ENCODE data around the gene PIEZO1. TPM values are rescaled to one million over a fixed set of nuclear protein-coding genes. Genes with fewer than 3 reads are reported as not detected.

PIEZO1 gene
- total RNA-seq, 1 donor from 2014 or later: 247 TPM

DNA sequence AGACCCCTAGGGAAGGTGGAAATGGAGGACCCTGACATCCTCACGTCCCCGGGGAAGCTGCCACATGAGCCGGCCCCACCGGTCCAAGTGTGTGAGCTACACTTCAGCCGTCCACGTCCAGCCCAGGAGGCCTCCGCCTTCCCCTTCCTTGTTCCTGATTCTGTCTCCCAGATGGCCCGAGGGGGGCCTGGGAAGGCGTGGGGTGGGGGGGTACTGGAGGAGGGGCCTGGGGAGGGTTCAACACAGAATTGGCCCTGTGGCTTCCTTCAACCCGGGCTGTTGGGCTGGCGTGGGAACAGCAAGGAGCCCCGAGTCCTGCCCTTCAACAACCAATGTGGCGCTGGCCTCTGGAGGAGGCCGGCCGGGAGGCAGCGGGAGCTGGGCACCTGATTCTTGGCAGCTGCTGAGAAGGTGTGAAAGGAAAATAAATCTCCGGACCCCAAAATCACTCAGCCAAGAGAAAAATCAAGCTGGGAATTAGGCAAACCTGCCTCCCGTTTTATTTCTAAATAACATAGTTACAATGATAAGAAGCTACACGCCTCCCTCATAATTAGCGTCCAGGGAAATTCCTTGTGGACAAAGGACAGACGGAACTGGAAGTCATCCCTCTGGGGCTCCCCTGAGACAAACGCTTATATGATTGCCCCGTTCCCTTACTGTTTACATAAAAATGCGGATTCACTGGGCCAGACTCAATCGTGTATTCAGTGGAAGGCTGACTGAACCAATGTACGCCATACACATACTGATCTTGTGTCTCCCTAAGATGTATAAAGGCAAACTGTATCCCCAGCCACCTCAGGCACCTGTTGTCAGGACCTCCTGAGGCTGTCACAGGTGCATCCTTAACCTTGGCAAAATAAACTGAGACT is 28.5 kb upstream of the PIEZO1 start:
- H4K20me1 ChIP-seq (ENCODE audit: insufficient read depth, low read length): peaks cover 23% of the 10 kb centered on the region
- peaks cover 27% of the 10 kb centered on the region for H3K79me2 ChIP-seq (ENCODE audit: insufficient read depth, low read length)
- no peak overlapping the region for H3K4me3 ChIP-seq (ENCODE audit: insufficient read depth, low read depth, low read length)
- Mint-ChIP-seq H3K9me3 (ENCODE audit: unreplicated experiment) (no peaks in the 10 kb centered on the region), H3K4me3 (ENCODE audit: unreplicated experiment) (no peak overlapping the region), H3K27me3 (ENCODE audit: low read depth, unreplicated experiment) (no peaks in the 10 kb centered on the region), H3K36me3 (ENCODE audit: low read depth, unreplicated experiment) (peaks cover 3% of the 10 kb centered on the region), H3K27ac (ENCODE audit: unreplicated experiment) (peak overlapping the region; percentile 47), H3K4me1 (ENCODE audit: low read depth, unreplicated experiment) (peaks cover 2% of the 10 kb centered on the region)
- H3K9me3 ChIP-seq (ENCODE audit: insufficient read depth, low read depth, low read length): no peaks in the 10 kb centered on the region
- no peak overlapping the region for H3K9ac ChIP-seq (ENCODE audit: low read length)
- no peak overlapping the region for H3K27ac ChIP-seq (ENCODE audit: low read depth, low read length)
- no peaks in the 10 kb centered on the region for H3K27me3 ChIP-seq (ENCODE audit: insufficient read depth, low read length)
- H3K4me2 ChIP-seq (ENCODE audit: low read length): no peak overlapping the region
- H3K36me3 ChIP-seq (ENCODE audit: insufficient read depth, low read length): peaks cover 3% of the 10 kb centered on the region
- FAIRE-seq (no peak), DNase-seq (ENCODE audit: low read depth) (no peak)
- H3K4me1 ChIP-seq (ENCODE audit: insufficient read depth, low read length): peaks cover 19% of the 10 kb centered on the region
- TF ChIP-seq, protein P1, sequence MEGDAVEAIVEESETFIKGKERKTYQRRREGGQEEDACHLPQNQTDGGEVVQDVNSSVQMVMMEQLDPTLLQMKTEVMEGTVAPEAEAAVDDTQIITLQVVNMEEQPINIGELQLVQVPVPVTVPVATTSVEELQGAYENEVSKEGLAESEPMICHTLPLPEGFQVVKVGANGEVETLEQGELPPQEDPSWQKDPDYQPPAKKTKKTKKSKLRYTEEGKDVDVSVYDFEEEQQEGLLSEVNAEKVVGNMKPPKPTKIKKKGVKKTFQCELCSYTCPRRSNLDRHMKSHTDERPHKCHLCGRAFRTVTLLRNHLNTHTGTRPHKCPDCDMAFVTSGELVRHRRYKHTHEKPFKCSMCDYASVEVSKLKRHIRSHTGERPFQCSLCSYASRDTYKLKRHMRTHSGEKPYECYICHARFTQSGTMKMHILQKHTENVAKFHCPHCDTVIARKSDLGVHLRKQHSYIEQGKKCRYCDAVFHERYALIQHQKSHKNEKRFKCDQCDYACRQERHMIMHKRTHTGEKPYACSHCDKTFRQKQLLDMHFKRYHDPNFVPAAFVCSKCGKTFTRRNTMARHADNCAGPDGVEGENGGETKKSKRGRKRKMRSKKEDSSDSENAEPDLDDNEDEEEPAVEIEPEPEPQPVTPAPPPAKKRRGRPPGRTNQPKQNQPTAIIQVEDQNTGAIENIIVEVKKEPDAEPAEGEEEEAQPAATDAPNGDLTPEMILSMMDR (IDR thresholded peaks at IDR 0.05; ENCODE audit: insufficient read depth, low read depth, low read length): no peak
- no peak for TF ChIP-seq EZH2 (IDR thresholded peaks at IDR 0.05; ENCODE audit: insufficient read depth, low read length)
- no peak overlapping the region for H2AFZ ChIP-seq (ENCODE audit: low read depth, low read length)

DNA sequence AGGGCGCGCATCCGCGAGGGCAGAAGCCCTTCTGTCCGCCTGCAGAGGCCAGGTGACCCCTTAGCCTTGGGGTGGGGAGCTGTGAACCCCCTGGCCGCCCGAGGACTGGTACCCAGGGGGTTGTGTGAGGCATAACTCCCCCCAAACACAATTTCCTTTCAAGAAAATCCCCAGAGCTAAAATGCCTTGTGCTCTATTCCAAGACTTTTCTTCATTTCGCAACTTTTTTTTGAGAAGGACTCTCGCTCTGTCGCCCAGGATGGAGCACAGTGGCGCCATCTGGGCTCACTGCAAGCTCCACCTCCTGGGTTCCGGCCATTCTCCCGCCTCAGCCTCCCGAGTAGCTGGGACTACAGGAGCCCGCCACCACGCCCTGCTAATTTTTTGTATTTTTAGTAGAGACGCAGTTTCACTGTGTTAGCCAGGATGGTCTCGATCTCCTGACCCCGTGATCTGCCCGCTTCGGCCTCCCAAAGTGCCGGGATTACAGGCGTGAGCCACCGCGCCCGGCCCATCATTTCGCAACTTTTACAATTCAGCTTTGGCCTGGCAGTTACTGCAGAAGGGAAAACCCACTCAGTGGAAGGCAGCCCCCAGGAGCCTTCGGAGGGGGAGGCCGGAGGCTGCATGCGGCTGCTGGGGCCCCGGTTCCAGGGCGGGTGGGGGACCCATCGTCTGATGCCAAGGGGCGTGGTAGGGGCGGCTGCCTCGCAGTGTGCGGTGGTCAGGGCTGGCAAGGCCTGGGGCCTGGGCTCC is 27.7 kb upstream of the PIEZO1 start:
- TF ChIP-seq EZH2 (IDR thresholded peaks at IDR 0.05; ENCODE audit: insufficient read depth, low read length): no peak
- TF ChIP-seq, protein P1 (IDR thresholded peaks at IDR 0.05; ENCODE audit: insufficient read depth, low read depth, low read length): no peak

More for the DNA sequence above, 27.7 kb upstream of the PIEZO1 start:
- Mint-ChIP-seq H3K27me3 (ENCODE audit: low read depth, unreplicated experiment) (no peaks in the 10 kb centered on the region), H3K4me1 (ENCODE audit: low read depth, unreplicated experiment) (peaks cover 2% of the 10 kb centered on the region), H3K36me3 (ENCODE audit: low read depth, unreplicated experiment) (peaks cover 2% of the 10 kb centered on the region), H3K9me3 (ENCODE audit: unreplicated experiment) (no peaks in the 10 kb centered on the region), H3K4me3 (ENCODE audit: unreplicated experiment) (peak overlapping the region; percentile 84), H3K27ac (ENCODE audit: unreplicated experiment) (peak overlapping the region; percentile 62)
- Histone ChIP-seq H4K20me1 (ENCODE audit: insufficient read depth, low read length) (peaks cover 23% of the 10 kb centered on the region), H3K9me3 (ENCODE audit: insufficient read depth, low read depth, low read length) (no peaks in the 10 kb centered on the region), H2AFZ (ENCODE audit: low read depth, low read length) (peak overlapping the region; percentile 53), H3K27ac (ENCODE audit: low read depth, low read length) (peak overlapping the region; percentile 77), H3K27me3 (ENCODE audit: insufficient read depth, low read length) (no peaks in the 10 kb centered on the region), H3K36me3 (ENCODE audit: insufficient read depth, low read length) (peaks cover 3% of the 10 kb centered on the region), H3K4me1 (ENCODE audit: insufficient read depth, low read length) (peaks cover 19% of the 10 kb centered on the region), H3K4me3 (ENCODE audit: insufficient read depth, low read depth, low read length) (peak overlapping the region; percentile 67), H3K79me2 (ENCODE audit: insufficient read depth, low read length) (peaks cover 27% of the 10 kb centered on the region), H3K4me2 (ENCODE audit: low read length) (peak overlapping the region; percentile 98), H3K9ac (ENCODE audit: low read length) (peak overlapping the region; percentile 53)
- FAIRE-seq (no peak), DNase-seq (ENCODE audit: low read depth) (peak; percentile 12)

All from astrocyte (in vitro differentiated cells and primary cell).